T-helper 22 cell (primary cell): ENCODE data around the gene USP16.
"Not testable (repeated sequence)": the region's sequence is repeated elsewhere in the genome, so short reads cannot be mapped to it uniquely, and the experiment has no call there.

Experiments used
- DNase-seq: peaks from one replicate; pipeline ENCODE4 v3.0.0-alpha.2; 2020; ENCODE audit warnings: low read depth

The USP16 gene

DNA sequence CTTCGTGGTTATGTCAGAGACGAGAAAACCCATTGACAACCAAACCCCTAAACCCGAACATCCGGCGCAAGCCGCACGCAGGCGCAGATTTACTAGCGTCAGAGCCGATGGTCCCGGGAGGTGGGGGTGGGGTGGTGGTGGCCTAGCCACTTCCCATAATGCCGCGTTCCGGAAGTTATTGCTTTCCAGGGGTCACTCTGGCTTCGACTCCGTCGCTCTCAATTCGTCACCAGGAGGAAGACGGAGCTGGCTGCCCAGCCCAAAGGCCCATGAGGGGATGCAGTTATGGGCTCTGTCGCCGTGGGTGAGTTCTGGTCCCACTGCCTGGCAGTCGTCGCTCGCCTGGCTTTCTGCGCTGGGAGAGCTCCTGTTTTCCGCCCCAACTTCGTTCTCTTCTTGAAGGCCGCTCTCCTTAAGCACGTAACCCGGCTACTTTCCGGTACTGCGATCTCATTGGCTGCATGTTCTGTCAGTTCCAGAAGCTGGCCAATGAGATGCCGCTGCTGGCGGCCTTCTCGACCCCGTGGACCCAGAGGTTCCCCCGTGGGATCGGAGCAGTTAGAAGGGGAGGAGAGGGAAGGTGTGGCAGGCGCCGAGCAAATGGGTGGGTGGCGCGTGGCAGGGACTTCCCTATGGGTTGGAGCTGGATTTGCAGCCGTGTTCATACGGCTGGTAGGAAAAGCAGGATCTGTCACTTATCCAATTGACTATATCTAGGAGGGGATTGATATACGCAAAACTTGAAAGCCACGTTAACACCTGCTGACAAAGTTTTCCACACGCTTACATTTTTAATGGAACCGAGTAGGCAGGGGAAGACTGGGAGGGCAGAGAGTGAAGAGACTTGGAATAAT is at the start of gene USP16:
USP16 (plus strand) TSS at position 195 of the 854 bp plus-strand sequence. CDS start 3,246 bp downstream, outside the sequence.
- DNase-seq: peak; percentile 92

DNA sequence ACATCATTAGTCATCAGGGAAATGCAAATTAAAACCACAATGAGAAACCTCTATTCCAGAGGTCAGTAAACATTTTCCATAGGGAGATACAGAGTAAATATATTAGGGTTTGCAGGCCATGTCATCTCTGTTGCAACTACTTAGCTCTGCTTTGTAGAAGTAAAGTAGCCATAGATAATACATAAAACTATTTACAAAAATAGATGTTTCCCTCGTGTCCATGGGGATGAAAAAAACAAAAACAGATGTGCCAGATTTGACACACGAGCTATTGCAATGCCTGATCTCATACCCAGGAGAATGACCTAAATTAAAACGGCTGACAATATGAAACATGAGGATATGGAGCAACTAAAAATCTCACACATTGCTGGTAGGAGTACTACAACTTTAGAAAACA is 49.1 kb upstream of the USP16 start:
- DNase-seq: no peak

DNA sequence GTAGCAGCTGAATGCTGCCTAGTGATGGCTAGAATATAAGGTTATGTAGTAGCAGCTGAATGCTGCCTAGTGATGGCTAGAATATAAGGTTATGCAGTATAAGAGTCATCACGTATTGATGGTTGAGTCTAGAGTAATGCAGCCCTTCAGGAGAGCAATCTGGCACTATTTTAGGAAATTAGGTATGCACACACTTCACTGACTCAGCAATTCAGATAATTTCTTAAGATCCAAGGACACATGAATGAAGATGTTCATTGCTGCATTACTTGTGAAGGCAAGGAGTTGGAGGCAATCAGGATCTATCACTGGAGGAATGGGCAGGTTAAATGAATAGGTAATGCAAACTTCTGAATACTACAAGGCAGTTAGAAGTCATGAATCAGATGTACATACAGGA is 45.4 kb upstream of the USP16 start:
- no peak for DNase-seq

DNA sequence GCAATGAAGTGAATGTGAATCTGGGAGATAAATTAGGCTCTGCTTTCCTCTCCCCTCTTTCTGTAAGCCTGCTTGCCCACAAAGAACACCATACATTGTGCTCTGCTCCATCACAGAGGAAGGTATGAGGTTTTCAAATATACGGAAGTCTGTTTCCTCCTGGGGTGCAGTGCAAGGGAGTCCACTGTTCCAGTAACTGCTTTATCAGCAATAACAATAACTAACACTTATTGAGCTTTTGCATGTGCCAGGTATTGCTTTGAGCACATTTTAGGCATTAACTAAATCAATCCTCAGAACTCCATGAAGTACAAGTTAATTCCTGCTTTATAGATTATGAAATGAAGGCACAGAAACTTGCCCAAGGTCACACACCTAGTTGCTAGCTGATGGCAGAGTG is 41.8 kb upstream of the USP16 start:
- DNase-seq: no peak

DNA sequence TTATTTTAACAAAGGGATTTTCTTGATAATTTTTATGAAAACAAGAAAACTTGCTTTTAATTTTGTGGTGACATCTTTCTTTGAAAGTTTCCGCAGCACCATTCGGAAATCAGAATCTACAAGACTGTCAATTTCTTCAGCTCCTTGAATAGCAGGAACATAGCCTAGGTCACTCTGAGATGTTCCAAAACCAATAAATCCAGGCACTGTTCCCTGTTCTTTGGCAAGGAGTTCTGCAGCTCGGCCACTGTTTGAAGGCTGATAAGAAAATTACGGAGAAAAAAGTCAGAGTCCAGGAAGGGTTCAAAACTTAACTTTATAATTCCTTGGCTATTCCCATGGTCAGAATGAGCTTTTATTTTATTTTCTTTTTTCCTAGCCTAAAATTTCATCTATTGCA is 37.8 kb upstream of the USP16 start:
- DNase-seq: no peak

DNA sequence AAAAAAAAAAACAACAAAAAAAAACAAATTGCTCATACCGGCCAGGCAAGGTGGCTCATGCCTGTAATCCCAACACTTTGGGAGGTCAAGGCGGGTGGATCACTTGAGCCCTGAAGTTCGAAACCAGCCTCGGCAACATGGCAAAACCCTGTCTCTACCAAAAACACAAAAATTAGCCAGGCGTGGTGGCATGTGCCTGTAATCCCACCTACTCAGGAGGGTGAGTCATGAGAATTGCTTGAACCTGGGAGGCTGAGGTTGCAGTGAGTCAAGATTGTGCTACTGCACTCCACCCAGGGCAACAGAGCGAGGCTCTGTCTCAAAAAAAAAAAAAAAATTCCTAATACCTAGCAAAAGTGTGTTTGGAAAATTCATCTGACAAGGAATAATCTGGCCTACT is 36.3 kb upstream of the USP16 start:
- DNase-seq: not testable (repeated sequence)

DNA sequence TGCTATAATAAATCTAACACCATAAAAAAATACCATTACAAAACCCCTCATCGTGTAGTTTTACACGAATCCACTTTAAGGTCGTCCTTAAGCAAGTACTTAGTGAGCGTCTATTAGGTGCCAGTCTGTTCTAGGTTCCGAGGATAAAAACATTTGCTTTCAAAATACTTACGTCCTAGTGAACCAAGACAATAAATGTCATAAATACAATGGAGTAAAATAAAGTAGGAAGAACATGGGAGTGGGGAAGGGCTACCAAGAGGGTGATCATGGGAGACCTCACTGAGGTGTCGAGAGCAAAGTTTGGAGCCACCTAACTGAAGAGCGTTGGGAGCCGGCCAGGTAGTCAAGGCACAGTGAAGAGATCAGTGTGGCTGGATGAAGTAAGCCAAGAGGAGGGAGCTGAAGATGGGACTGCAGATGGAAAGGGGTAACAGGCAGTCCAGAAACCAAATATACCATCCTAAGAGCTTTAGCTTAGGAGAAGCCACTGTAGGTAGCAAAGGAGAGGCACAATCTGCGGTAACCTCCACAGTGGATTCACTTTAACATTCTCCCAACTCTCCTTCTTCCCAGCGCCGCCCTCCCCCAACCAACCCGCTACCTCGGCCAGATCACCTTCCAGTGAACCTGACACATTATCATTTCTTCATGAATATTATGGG is 32.5 kb upstream of the USP16 start:
- DNase-seq: no peak

DNA sequence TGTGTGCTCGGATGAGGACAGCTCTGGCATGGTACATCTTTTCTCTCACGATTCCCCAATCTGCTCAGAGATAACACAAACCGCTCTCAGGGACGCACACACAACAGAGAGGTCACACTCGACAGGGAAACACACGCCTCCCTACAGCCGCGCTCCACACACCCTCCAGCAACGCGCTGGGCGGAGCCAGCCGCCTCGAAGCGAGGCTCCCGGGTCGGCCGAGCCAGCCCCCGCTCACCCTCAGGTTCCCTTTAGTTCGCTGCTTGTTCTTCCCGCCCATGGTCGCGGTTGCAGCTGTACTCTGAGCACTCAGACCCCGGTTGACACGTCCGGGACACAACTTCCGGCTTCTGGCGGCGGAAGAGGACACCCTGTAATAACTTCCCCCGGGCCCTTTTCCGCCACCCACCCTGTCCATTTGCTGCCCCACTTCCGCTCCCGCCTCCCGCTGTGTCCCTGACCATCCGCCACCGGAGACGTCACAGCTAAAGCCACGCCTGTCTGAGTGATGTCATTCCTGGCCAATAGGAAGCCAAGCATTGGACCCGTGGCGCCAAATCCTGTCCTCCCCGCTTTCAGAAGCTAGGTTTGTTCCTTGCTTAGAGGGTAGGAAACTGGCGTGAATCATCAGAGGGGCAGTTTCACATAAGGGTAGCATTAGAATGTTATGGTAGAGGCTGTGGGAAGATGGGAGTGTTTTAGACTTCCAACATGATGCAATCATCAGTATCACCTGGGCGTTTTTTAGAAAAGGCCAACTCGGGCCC is 31.8 kb upstream of the USP16 start, which contains the start of gene LTN1:
LTN1 (minus strand) TSS at position 352 of the 767 bp plus-strand sequence; CDS start at position 280, 72 bp downstream.
- peak; percentile 99 for DNase-seq

DNA sequence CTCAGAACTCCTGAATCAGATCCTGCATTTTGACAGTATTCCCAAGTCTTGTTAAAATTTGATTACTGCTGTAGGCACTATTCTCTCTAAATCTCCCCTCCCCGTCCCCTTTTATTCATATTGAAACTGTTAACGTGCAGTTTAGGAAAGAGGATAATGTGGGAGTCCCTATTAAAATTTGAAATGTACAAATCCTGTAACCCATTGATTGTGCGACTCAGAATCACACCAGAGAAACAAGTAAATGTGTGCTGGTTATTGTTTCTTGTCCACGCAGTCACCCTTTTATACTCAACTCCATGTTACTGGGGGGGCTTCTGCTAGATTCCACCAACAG is 31.2 kb upstream of the USP16 start:
- DNase-seq: no peak

DNA sequence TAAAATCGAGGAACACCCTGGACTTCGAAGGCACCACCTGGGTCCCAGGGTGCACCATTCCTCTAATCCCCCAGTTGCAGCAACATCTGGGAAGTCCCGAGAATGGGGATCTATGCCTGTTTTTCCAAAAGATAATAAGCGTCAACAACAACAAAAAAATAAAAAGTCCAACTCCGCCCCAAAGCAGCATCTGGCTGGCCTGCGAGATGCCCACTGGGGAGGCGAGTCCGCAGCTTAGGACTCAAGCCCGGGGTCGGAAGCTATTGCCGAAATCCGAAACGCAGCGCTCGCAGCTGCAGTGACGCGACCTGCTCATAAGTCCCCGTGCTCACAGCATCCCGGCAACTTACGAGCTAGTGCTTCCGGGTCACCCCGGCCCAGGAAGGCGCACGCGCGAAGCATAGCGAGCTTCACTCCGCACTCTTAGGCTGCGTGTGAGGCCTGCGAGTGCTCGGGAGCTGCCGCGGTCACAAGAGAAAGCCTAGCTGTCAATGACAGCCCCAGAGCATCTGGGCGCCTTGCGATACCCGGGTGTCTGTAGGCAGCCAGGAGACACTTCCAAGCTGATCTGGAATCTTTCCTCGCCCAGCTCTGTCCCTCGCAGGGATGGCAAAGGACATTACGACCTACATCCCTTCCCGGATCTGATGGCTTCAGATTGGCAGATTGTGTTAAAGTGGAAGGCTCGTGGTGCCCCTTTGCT is 21.9 kb upstream of the USP16 start:
- peak; percentile 91 for DNase-seq

DNA sequence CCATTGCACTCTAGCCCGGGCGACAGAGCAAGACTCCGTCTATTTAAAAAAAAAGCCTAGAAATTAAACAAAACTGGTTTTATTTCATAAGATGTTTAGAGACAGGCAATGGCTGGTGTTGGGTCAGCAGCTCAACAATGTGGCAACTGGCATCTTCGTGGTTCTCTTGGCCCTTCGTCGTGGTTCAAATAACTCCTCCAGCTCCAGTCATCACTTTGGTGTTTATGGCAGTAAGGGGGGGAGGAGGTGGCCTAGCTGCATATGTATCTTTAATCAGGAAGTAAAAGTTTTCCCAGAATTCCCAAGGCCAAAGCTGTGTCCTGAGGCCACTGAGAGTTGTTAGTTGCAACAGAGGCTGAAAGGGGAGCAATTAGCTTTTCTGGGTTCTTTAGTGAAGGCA is 18.8 kb upstream of the USP16 start:
- no peak for DNase-seq

DNA sequence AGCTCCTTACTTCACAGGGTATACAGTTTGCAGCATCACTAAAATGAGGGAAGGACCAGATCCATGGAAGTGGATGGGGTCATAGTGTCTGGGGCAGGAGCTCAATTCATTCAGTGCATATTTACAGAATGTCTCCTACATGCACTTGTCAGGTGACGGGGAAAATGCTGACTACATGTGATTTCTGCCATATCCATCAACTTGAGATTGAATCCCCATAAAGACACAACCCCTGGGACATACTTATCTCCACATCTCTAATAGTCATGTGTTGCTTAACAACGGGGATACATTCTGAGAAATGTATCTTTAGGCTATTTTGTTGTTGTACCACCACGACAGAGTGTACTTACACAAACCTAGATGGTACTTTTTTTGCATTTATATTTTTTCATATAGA is 17.3 kb upstream of the USP16 start:
- DNase-seq: no peak

DNA sequence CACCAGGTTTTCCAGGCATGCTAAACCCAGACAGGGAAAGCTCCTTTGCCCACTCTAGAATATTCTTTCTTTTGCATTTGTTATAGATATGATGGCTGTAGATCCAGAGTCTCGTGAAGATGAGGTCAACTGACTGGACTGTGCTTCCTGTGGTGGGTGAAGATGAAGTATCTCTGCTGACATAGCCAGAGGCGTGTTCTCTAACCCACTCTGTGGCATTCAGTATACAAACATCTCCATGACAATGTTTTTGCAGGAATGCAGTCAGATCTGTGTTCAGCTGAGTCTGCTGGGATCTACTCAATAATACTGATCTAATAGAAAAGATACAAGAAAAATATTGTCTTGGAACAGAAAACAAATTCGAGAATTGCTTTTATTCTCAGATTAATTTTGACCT is 16.7 kb upstream of the USP16 start:
- no peak for DNase-seq

DNA sequence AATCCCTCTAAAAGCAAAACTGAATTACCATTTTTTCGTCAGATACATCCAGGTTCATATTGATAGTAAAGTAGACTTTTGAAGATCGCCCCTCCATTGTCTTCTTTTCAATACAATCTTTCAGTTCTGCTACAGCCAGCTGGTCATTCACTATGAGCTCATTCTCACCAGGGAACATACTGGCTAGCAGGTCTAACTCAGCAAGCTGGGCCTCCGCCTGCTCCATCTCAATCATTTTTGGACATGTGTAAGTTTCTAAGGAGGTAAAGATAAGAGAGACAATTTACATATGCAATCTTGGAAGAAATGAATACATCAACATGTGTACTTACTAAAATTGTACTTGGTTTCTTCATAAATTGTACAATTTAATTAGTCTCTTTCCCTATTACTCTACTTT is 16.1 kb upstream of the USP16 start:
- DNase-seq: no peak

DNA sequence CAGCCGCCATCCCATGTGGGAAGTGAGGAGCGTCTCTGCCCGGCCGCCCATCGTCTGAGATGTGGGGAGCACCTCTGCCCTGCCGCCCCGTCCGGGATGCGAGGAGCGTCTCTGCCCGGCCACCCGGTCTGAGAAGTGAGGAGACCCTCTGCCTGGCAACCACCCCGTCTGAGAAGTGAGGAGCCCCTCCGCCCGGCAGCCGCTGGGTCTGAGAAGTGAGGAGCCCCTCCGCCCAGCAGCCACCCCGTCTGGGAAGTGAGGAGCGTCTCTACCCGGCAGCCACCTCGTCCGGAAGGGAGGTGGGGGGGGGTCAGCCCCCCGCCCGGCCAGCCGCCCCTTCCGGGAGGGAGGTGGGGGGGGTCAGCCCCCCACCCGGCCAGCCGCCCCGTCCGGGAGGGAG is 13.2 kb upstream of the USP16 start:
- not testable (repeated sequence) for DNase-seq

DNA sequence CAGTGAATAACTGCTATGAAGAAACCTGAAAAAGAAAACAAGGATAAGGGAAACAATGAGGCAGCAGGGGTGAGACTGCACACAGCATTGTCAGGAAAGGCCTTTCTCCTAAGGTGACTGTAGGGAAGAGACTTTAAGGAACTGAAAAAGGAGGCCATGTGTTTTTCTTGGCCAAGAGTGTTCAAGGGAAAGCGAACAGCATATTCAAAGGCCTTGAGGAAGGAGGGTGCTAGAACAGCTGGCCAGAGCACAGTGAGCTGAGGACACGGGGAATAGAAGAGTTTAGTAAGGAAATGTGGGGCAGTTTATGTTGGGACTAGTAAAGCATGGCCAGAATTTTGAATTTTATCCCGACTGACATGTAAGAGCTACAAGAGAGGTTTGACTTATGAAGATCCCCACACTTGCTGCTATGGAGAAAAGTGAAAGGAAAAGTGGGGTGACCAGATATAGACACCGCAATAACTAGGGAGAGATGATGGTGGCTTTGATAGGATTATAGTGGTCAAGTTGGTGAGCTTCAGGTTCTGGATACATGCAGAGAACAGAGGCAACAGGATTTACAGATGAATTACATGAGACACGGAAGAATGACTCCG is 6.7 kb upstream of the USP16 start:
- no peak for DNase-seq

DNA sequence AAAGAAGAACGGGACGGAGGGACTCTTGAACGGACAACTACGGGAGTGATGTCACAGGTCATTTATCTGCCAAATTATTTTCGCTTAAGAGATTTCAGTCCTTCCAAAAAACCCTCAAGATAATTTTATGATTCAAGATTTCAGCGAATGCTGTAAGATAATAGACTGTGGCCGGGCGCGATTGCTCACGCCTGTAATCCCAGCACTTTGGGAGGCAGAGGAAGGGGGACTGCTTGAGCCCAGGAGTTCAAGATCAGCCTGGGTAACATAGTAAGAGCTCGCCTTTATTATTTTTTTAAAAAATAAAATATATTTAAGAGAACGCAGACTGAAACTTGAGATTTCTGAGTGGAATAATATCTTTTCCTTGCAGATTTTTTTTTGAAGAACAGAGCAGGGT is 5.9 kb upstream of the USP16 start:
- DNase-seq: no peak

DNA sequence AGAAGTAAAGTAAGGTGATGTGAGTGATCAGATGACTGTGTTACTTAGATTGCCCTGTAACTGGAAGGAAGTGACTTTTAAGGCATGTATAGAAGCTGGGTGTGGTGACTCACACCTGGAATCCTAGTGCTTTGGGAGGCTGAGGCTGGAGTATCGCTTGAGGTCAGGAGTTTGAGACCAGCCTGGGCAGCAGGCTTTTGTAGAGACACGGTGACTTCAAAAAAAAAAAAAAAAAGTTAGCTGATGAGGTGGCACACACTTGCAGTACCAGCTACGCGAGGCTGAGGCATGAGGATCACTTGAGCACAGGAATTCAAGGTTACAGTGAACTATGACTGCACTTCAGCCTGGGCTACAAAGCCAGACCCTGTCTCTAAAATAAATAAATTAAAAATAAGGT is 2.3 kb upstream of the USP16 start:
- DNase-seq: no peak

DNA sequence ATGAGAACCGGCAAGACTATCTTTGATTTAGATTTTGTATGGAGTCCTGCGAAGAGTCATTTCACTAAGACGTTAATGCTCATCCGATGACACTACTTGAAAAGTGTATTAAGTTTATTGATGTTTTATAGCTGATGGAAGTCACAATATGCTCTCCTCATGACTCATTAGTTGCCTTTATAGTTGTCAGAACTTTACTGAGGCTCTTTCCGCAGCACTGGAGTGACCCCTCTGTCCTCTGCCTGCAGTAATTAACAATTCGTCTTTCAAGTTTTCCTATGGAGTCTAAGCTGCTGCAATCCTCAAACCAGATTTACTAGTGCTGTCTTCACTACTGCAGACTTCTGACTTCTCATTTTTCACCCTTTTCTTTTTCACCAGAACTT is 853 bp downstream of the USP16 start:
- DNase-seq: no peak

DNA sequence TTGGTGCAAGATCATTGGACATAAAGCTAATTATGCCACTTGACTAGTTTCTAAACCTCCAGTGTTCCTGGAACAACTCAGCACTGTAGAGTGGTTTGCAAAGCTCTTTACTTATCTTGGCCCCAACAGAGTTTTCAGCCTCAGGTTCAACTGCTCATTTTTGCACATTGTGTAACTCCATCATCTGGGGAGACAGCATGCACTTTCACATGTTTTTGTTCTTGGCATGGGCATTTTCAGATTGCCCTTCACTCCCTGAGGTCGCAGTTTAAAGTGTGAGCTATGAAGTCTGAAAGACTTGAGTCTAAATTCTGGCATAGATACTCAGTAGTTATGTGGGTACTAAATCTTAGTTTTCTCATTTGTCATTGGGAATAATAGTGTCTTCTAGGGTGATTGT is 5.1 kb downstream of the USP16 start:
- DNase-seq: no peak

DNA sequence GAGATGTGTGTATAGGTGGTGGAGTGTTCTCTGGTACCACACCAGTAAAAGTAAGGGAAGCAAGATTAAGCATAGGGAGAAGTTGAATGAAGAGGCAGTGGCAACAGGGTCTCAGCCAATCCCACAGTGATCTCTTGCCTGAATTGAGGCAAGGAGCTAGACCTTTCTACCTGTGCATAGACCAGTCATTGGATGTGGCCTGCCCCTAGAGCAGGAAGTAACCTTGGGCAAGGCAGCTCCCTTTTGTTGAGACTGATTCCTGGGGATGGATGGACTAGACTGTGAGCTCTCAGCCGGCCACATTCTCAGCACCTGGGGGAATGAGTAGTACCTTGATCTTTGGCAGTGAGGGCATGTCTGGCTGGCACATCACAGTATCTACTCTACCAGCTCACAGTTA is 6.4 kb downstream of the USP16 start:
- no peak for DNase-seq

DNA sequence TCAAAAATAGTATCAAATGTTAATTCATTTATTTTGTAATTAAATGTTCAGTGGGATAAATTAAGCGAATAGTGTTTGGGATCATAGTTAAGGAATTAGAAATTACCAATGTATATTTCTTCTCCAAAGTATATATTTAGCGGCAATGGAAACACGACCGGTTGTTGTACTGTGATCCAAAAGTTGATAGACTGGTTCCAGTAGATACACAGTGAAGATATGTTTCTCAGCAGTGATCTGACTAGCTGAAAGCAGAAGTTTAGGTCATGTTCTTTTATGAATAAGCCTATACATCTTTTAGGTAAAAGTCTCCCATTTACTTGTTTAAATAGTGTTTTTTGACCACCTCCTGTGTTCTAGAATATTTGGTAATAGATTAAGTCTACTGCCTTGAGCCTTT is 8.8 kb downstream of the USP16 start:
- DNase-seq: no peak
